GM12892 (cell line): Measurements from ENCODE around the gene BMPR2.

ENCODE experiments used
- POLR2A ChIP-seq: IDR thresholded peaks from 2 replicates; pipeline ENCODE4 v1.6.1; 2011; ENCODE audit warnings: low read depth, low read length, control low read depth
- POLR2AphosphoS5 ChIP-seq: IDR thresholded peaks from 2 replicates; pipeline ENCODE4 v1.6.1; 2011; ENCODE audit warnings: low read depth, low read length, control low read depth
- TAF1 ChIP-seq: IDR thresholded peaks from 2 replicates; pipeline ENCODE4 v1.6.1; 2011; ENCODE audit warnings: low read depth, mild to moderate bottlenecking, control low read depth, low read length, borderline replicate concordance

DNA sequence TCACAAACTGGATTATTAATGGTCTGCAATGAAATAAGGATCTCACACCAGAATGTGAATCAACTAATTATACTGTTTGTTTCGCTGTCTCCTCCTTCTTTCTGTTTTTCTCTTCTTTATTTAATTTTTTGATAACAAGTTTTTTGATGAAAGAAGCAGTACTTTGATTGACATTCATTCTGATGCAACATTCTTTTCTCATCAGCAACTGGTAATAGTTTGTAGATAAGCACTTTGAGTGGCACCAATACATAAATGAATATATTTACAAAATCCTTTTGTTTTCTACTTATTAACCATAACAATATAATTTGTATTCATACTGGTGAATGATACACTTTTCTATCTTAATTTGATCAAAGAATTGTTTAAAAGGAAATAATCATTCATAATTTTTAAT, 143.3 kb downstream of the BMPR2 start:
- TF ChIP-seq POLR2A, result no peak
- TF ChIP-seq POLR2AphosphoS5, result no peak
- no peak for TF ChIP-seq TAF1
